ENCODE measurements around the gene ETV1. TPM values are rescaled to one million over a fixed set of nuclear protein-coding genes. Genes with fewer than 3 reads are reported as not detected.

Gene ETV1
- total and polyA plus RNA-seq, 4 donors, result 12.7 to 85.3 (median 45.1) TPM

GRCh38 chr7:13908667-13909397 lies 80.6 kb downstream of the ETV1 start:
- WGBS, 2 donors, result 50 to 69% methylated on average over 8 of the region's 8 CpGs
- Histone ChIP-seq H3K9me3 (ENCODE audit: control insufficient read depth in 4 of 4, insufficient read depth in 3 of 4, low read length in 3 of 4) (no peaks in the 10 kb centered on the region), H3K36me3 (ENCODE audit: control insufficient read depth in 4 of 4, insufficient read depth in 4 of 4, low read length in 4 of 4) (peaks cover 0 to 16% (median 11%) of the 10 kb centered on the region in 4 donors), H3K27ac (ENCODE audit: low read depth in 1 of 2, low read length in 1 of 2) (no peak overlapping the region), H3K27me3 (ENCODE audit: control insufficient read depth in 3 of 3, insufficient read depth in 3 of 3, low read length in 2 of 3) (no peaks in the 10 kb centered on the region), H3K4me3 (no peak overlapping the region), H3K4me1 (ENCODE audit: control insufficient read depth in 5 of 5, insufficient read depth in 5 of 5, low read length in 5 of 5) (peaks cover 0 to 16% (median 0%) of the 10 kb centered on the region in 5 donors), H3K9ac (ENCODE audit: insufficient read depth in 1 of 2, low read length in 2 of 2) (no peak overlapping the region)
- DNase-seq (no peak), ATAC-seq (ENCODE audit: insufficient read depth, low FRiP score) (no peak)
- TF ChIP-seq, protein P1, sequence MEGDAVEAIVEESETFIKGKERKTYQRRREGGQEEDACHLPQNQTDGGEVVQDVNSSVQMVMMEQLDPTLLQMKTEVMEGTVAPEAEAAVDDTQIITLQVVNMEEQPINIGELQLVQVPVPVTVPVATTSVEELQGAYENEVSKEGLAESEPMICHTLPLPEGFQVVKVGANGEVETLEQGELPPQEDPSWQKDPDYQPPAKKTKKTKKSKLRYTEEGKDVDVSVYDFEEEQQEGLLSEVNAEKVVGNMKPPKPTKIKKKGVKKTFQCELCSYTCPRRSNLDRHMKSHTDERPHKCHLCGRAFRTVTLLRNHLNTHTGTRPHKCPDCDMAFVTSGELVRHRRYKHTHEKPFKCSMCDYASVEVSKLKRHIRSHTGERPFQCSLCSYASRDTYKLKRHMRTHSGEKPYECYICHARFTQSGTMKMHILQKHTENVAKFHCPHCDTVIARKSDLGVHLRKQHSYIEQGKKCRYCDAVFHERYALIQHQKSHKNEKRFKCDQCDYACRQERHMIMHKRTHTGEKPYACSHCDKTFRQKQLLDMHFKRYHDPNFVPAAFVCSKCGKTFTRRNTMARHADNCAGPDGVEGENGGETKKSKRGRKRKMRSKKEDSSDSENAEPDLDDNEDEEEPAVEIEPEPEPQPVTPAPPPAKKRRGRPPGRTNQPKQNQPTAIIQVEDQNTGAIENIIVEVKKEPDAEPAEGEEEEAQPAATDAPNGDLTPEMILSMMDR (IDR thresholded peaks at IDR 0.05; ENCODE audit: control extremely low read depth, extremely low read depth), result no peak

DNA sequence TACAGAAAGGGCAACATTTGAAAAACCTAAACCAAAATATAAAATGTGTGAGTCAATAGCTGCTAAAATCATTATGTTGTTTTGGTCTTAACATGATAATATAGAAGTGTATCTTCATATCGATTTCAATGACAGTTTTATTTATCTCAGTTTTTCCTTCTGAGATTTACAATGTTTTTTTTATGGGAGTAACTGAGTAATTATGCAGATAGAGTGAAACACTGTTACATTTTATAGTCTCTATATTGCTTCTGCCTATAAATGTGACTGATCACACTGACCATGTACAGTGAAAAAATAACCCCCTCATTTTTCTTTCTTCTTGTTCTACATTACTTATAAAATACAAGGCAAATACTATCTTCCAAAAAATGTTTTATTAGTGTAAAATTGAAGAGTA lies 81.6 kb downstream of the ETV1 start:
- ATAC-seq (ENCODE audit: insufficient read depth, low FRiP score), result no peak
- peaks cover 0 to 12% (median 0%) of the 10 kb centered on the region in 5 donors for H3K4me1 ChIP-seq (ENCODE audit: control insufficient read depth in 5 of 5, insufficient read depth in 5 of 5, low read length in 5 of 5)
- 89 to 91% methylated on average over 1 of the region's 1 CpG for WGBS, 2 donors

GRCh38 chr7:13904689-13905088 lies 84.8 kb downstream of the ETV1 start:
- no peak for ATAC-seq (ENCODE audit: insufficient read depth, low FRiP score)

More for the DNA sequence above, 81.6 kb downstream of the ETV1 start:
- Histone ChIP-seq H3K27ac (ENCODE audit: low read depth in 1 of 2, low read length in 1 of 2) (no peak overlapping the region), H3K4me3 (no peak overlapping the region), H3K36me3 (ENCODE audit: control insufficient read depth in 4 of 4, insufficient read depth in 4 of 4, low read length in 4 of 4) (peaks cover 0 to 16% (median 11%) of the 10 kb centered on the region in 4 donors), H3K9me3 (ENCODE audit: control insufficient read depth in 4 of 4, insufficient read depth in 3 of 4, low read length in 3 of 4) (no peaks in the 10 kb centered on the region), H3K9ac (ENCODE audit: insufficient read depth in 1 of 2, low read length in 2 of 2) (no peak overlapping the region), H3K27me3 (ENCODE audit: control insufficient read depth in 3 of 3, insufficient read depth in 3 of 3, low read length in 2 of 3) (no peaks in the 10 kb centered on the region)
- DNase-seq, result no peak
- TF ChIP-seq, protein P1 (IDR thresholded peaks at IDR 0.05; ENCODE audit: control extremely low read depth, extremely low read depth), result no peak

More at GRCh38 chr7:13904689-13905088, 84.8 kb downstream of the ETV1 start:
- TF ChIP-seq, protein P1 (IDR thresholded peaks at IDR 0.05; ENCODE audit: control extremely low read depth, extremely low read depth), result no peak
- Histone ChIP-seq H3K4me3 (no peak overlapping the region), H3K4me1 (ENCODE audit: control insufficient read depth in 5 of 5, insufficient read depth in 5 of 5, low read length in 5 of 5) (no peaks in the 10 kb centered on the region), H3K9ac (ENCODE audit: insufficient read depth in 1 of 2, low read length in 2 of 2) (no peak overlapping the region), H3K27ac (ENCODE audit: low read depth in 1 of 2, low read length in 1 of 2) (no peak overlapping the region), H3K27me3 (ENCODE audit: control insufficient read depth in 3 of 3, insufficient read depth in 3 of 3, low read length in 2 of 3) (no peaks in the 10 kb centered on the region), H3K9me3 (ENCODE audit: control insufficient read depth in 4 of 4, insufficient read depth in 3 of 4, low read length in 3 of 4) (no peaks in the 10 kb centered on the region), H3K36me3 (ENCODE audit: control insufficient read depth in 4 of 4, insufficient read depth in 4 of 4, low read length in 4 of 4) (peaks cover 0 to 16% (median 13%) of the 10 kb centered on the region in 4 donors)
- no peak for DNase-seq
- WGBS, 2 donors, result 69 to 81% methylated on average over 3 of the region's 3 CpGs
